NCI-H82 treated with DMSO at 0.1 percent for 48 hours (cell line): Measurements from ENCODE around the gene ABLIM2.
"Not testable (repeated sequence)": the region's sequence is repeated elsewhere in the genome, so short reads cannot be mapped to it uniquely, and the experiment has no call there.

ENCODE experiments used
- DNase-seq: peaks from one replicate; lab custom pipeline; 2025; ENCODE audit not compliant: unreplicated experiment; lab: John Stamatoyannopoulos, UW

ABLIM2 gene

GRCh38 chr4:8142556-8142955 is 16.1 kb downstream of the ABLIM2 start:
- no peak for DNase-seq

GRCh38 chr4:8141935-8142334 is 16.7 kb downstream of the ABLIM2 start:
- DNase-seq, result no peak

GRCh38 chr4:8140915-8141314 is 17.7 kb downstream of the ABLIM2 start:
- DNase-seq, result no peak

DNA sequence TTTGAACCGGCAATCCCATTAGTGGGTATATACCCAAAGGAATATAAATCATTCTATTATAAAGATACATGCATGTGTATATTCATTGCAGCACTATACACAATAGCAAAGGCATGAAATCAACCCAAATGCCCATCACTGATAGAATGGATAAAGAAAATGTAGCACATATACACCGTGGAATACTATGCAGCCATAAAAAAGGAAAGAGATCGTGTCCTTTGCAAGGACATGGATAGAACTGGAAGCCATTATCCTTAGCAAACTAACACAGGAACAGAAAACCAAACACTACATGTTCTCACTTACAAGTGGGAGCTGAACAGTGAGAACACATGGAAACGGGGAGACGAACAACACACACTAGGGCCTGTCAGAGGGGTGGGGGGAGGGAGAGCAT is 18.9 kb downstream of the ABLIM2 start:
- DNase-seq, result not testable (repeated sequence)

GRCh38 chr4:8136972-8137710 is 21.5 kb downstream of the ABLIM2 start:
- no peak for DNase-seq

DNA sequence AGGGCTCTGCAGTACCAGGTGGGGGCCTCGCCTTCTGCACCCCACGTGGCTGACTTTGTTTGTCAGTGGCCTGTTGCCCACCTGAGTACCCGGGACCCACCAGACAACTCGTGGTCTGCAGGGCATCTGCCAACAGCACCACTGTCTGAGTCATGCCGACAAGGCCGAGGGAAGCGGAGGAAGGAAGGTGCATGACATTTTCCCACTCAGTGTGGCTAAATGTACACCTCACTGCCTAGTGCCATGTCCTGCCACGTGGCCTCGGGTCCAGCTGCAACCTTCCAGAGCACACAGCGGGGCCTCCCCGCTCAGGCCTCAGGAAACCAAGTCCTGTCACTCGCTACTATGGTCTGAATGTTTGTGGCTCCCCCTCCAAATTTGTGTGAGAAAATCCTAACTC is 22.1 kb downstream of the ABLIM2 start:
- no peak for DNase-seq

DNA sequence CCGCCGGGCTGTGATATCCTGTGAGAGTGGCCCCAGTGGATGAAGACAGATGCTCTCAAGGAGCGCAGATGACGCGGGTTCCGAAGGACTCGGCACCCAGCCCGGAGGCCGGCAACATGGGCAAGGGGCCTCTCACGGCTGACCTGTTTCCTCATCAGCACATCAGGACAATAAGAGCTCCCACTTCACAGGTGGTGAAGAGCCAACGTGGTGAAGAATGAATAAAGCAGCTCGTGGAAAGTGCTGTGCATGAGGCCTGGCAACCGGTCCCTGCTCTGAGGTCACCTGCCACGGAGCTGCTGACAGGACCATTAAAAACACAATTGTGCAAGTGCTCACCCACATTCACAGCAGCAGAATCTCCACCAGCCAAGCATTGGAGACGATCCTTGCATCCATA is 22.9 kb downstream of the ABLIM2 start:
- no peak for DNase-seq

- no peak for DNase-seq
These were observed 24.6 kb downstream of the ABLIM2 start for GRCh38 chr4:8133897-8134563.

DNA sequence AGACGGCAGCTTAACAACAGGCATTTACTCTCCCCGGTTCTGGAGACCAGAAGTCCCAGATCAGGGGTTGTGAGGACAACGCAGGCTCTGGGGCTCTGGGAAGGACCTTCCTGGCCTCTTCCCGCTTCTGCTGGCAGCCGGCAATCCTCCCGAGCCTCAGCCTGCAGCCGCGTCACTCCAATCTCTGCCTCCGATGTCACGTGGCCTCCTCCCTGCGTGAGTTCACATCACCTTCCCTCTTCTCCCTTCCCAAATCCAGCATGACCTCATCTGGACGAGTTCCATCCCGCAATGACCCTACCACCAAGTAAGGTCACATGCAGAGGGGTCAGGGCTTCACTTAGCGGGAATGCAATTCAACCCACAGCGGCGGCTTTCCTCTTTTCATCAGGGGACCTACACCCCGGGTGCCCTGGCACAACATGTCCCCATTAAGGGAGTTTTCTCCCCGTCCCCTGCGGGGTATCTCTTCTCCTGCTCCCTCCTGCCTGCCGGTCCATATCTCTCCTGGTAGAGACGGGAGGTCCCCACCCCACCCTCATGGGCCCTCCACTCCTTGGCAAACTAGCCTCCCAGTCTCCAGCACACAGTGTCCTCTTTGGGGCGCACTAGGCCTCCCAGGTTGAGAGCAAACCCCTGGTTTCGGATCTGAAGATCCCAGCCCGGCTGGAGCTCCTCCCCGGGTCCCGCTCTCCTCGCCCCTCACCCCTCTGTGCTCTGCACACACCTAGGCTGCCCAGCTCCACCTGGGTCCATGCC is 25.5 kb downstream of the ABLIM2 start:
- no peak for DNase-seq

GRCh38 chr4:8132400-8132799 is 26.2 kb downstream of the ABLIM2 start:
- DNase-seq, result no peak

DNA sequence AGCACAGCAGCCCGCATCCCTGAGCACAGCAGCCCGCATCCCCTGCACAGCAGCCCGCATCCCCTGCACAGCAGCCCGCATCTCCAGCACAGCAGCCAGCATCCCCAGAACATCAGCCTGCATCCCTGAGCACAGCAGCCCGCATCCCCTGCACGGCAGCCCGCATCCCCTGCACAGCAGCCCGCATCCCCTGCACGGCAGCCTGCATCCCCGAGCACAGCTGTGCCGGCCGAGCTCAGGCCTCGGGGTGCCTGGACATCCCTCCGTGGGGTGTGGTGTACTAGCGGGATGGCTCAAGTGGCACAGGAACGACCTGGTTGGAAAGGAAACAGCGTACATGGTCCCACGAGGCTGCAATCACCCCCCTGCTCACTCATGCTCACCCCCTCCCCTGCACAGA is 26.8 kb downstream of the ABLIM2 start:
- DNase-seq, result no peak

DNA sequence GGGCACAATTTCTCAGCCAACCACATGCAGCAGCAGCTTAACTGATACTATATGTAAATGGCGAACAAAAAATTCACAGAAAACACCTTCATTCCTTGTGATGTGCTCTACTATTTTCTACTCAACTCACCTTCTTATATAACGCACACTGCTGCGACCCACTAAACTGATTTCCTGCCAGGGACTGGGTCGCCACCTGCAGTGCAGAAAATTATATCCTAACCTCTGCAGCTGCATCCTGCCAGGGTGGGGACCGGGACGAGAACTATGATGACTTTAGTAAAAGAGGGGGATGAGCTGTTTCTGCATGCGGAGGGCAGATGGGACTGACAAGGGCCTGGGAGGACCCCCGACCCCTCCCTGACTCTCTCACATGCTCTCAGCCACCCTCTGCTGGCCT is 27.4 kb downstream of the ABLIM2 start:
- DNase-seq, result no peak

DNA sequence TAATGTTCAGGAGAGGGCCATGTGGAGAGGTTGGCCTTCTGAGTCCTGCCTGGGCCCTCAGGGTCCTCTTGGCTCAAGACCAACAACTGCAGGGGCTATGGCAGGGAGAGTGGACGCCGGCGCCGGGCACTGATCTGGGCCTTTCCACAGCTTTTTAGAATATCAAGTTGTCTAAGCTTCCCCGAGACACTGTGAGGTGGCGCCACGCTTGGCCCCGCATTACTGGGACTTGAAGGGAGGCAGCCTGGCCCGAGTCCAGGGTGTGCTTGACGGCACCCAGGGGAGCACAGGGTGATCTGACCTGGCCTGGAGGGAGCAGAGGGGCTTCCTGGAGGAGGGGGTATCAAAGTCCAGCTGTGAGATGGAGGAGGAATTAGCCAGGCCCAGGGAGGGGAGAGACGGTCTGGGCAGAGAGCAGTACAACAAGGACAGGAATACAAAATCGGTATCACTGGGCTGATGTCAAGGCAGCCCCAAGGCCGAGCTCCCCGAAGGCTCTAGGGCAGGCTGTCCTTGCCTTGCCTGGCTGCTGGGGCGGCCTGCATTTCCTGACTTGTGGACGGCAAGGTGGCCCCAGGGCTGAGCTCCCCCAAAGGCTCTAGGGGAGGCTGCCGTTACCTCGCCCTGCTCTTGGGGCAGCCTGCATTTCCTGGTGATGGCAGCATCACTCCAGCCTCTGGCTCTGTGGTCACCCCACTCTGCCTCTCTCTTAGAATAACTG is 28.1 kb downstream of the ABLIM2 start:
- DNase-seq, result no peak

- no peak for DNase-seq
These were observed 28.8 kb downstream of the ABLIM2 start for GRCh38 chr4:8129785-8130184.

DNA sequence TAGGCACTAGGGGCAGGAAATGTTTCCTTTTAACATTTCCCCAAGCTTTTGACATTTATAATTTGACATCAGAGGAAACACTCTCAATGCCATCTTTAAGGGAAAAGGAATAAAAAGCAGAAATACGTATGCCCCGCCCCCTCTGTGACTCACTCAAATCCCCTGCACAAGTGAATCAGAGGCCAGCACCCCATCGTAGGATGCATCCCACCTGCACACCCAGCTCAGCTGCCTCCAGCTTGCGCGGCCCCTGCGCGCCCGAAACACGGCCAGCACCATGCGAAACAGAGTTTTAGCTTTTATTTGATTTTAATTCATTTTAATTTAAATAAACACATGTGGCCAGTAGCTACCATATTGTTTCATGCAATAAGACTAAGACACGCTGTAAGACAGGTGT is 29.5 kb downstream of the ABLIM2 start:
- no peak for DNase-seq

DNA sequence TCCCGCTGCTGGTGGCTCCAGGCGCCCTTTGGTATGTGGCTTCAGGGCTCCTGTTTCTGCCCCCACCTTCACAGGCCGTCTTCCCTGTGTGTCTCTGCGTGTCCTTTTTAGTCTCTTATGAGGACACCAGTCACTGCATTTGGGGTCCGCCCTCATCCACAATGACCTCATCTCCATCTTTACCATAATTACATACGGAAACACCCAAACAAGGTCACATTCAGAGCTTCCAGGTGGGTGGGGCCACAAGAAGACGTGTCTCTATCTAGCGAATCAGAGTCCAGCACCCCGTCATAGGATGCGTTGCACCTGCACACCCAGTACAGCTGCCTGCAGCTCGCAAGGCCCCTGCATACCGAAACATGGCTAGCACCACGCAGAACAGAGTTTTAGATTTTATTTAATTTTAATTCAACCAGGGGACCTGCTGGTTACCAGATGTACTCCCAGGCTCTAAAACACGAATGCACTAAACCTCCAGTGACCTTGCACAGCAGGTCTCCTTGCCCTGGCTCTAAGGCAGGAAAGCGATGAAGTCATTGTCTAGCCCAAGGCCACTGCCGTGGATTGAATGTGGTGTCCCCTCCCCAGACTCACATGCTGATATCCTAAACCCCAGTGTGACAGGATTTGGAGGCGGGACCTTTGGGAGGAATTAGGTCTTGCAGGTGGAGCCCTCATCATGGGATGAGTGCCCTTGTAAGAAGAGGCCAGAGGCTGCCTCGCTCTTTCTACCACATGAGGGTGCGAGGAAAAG is 30.3 kb downstream of the ABLIM2 start:
- no peak for DNase-seq

DNA sequence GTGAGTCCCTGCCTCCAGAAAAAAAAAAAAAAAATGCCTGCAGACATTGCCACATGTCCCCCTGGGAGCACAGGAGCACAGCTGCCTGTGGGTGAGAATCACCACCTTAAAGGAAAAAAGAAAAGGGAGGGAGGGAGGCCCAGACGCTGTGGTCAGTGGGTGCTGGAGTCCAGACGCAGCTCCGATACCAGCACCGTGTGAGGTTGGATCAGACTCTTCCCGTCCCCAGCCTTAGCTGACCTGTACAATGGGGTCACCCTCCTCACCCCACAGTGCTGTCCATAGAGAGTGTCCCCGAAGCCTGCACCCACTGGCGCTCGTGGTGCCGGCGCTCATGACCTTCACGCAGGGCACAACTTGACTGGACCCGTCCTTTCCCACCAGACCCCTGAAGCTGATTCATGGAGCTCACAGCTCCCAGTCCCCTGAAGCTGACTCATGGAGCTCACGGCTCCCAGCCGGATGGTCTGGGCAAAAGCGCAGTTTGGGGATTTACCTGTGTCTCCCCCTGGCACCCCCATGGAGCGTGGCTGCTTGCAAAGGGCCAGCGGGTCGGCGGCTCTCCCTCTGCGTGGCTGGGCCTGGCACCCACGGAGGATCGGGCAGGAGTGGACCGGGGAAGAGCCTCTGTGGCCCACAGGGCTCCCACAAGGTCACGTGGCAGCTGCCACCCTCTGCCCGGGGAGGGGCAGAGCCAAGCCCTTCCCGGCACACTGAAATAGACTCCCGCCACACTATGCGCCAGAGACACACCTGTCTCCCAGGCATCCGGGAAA is 31.4 kb downstream of the ABLIM2 start:
- no peak for DNase-seq

- DNase-seq, result no peak
These were observed 32.1 kb downstream of the ABLIM2 start for GRCh38 chr4:8126523-8126922.

GRCh38 chr4:8125526-8126056 is 33.0 kb downstream of the ABLIM2 start:
- DNase-seq, result no peak

- no peak for DNase-seq
These were observed 34.7 kb downstream of the ABLIM2 start for GRCh38 chr4:8123870-8124269.
